Measurements from ENCODE around the gene TUBB8. TPM values are rescaled to one million over a fixed set of nuclear protein-coding genes. Genes with fewer than 3 reads are reported as not detected.

The TUBB8 gene
- total and polyA plus RNA-seq, 2 donors (not counting 3 experiments of a cell fraction or from before 2014, with no cell fraction given), result 0.18 TPM; not detected in 1

DNA sequence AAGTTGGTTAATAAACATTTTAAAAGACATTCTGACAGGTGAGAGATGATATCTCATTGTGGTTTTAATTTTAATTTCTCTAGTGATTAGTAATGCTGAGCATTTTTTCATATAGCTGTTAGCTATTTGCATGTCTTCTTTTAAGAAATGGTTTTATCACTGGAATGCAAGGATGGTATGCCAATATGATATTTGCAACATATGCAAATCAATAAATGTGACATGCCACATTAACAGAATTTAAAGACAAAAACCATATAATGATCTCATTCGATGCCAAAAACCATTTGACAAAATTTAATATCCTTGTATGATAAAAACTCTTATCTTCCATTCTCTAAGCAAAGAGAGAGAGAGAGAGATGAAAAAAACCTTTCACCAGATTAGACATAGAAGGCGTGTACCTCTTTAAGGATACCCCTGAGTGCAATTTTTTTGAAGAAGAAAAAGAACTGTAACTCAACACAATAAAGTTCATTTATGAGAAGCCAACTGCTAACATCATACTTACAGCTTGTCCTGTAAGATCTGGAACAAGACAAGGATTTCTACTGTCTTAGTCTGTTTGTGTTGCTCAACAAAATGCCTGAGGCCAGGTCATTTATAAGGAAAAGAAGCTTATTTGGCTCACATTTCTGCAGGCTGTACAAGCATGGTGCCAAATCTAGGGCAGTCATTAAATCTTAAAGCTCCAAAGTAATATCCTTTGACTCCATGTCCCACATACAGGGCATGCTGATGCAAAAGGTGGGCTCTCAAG, 46.4 kb upstream of the TUBB8 start:
- Histone ChIP-seq H3K36me3 (ENCODE audit: control insufficient read depth in 2 of 2, extremely low read depth in 1 of 2, insufficient read depth in 2 of 2, low read length in 2 of 2) (no peaks in the 10 kb centered on the region), H2AFZ (ENCODE audit: low read depth, low read length) (no peak overlapping the region), H3K27me3 (ENCODE audit: control insufficient read depth in 2 of 2, insufficient read depth in 2 of 2, low read length in 2 of 2) (peaks cover 0 to 8% of the 10 kb centered on the region in 2 experiments), H3K4me3 (replicated peaks in 1 of 3; ENCODE audit: insufficient read depth in 1 of 3, low read depth in 1 of 3, low read length in 3 of 3) (no peak overlapping the region), H4K20me1 (replicated peaks; ENCODE audit: control insufficient read depth, extremely low read depth, insufficient read depth, low read length) (no peaks in the 10 kb centered on the region), H3K4me2 (ENCODE audit: insufficient read depth, low read length) (no peak overlapping the region), H3K9me3 (replicated peaks; ENCODE audit: control insufficient read depth, insufficient read depth, low read length) (no peaks in the 10 kb centered on the region), H3K9ac (replicated peaks; ENCODE audit: extremely low read depth, insufficient read depth, low read length) (no peak overlapping the region), H3K27ac (ENCODE audit: insufficient read depth, low read depth, low read length) (no peak overlapping the region), H3K9me1 (replicated peaks; ENCODE audit: control insufficient read depth, extremely low read depth, insufficient read depth, low read length) (no peaks in the 10 kb centered on the region), H3K79me2 (ENCODE audit: control insufficient read depth, insufficient read depth, low read length) (no peaks in the 10 kb centered on the region), H3K4me1 (ENCODE audit: control insufficient read depth, extremely low read depth, insufficient read depth, low read length) (no peaks in the 10 kb centered on the region)
- POLR2A ChIA-PET, result no interaction called here
- CTCF ChIA-PET, result interaction anchor here (2.1 kb wide), 1 partner anchor 19 kb away, joined by 7 read pairs; no protein-coding TSS in a partner anchor
- intact Hi-C loops (cut with micrococcal nuclease) (no loop called here), dilution Hi-C loops (cut with MboI; ENCODE audit: extremely low pct_ligation_motif_present, low sequenced_read_pairs) (no loop called here)
- FAIRE-seq, result no peak
- no peak for TF ChIP-seq JUN (IDR thresholded peaks at IDR 0.05; ENCODE audit: borderline replicate concordance, insufficient read depth, insufficient read length, low read depth)
- TF ChIP-seq FOS (IDR thresholded peaks at IDR 0.05; ENCODE audit: borderline replicate concordance, insufficient read depth, low read length), result no peak
- TF ChIP-seq POLR2AphosphoS5 (IDR thresholded peaks at IDR 0.05; ENCODE audit: insufficient read depth, low read depth, low read length), result no peak
- BruUV-seq (replicated peaks), result no TSS peak
- no peak for DNase-seq (ENCODE audit: low read depth, low spot score)

GRCh38 chr10:94613-95012, 45.5 kb upstream of the TUBB8 start:
- TF ChIP-seq POLR2AphosphoS5 (IDR thresholded peaks at IDR 0.05; ENCODE audit: insufficient read depth, low read depth, low read length), result no peak
- no peak for TF ChIP-seq FOS (IDR thresholded peaks at IDR 0.05; ENCODE audit: borderline replicate concordance, insufficient read depth, low read length)
- DNase-seq (ENCODE audit: low read depth, low spot score) (no peak), FAIRE-seq (no peak)
- Histone ChIP-seq H3K27ac (ENCODE audit: insufficient read depth, low read depth, low read length) (no peak overlapping the region), H3K27me3 (ENCODE audit: control insufficient read depth in 2 of 2, insufficient read depth in 2 of 2, low read length in 2 of 2) (peaks cover 0 to 10% of the 10 kb centered on the region in 2 experiments), H2AFZ (ENCODE audit: low read depth, low read length) (no peak overlapping the region), H3K79me2 (ENCODE audit: control insufficient read depth, insufficient read depth, low read length) (no peaks in the 10 kb centered on the region), H3K9ac (replicated peaks; ENCODE audit: extremely low read depth, insufficient read depth, low read length) (no peak overlapping the region), H3K9me3 (replicated peaks; ENCODE audit: control insufficient read depth, insufficient read depth, low read length) (no peaks in the 10 kb centered on the region), H4K20me1 (replicated peaks; ENCODE audit: control insufficient read depth, extremely low read depth, insufficient read depth, low read length) (no peaks in the 10 kb centered on the region), H3K4me3 (replicated peaks in 1 of 3; ENCODE audit: insufficient read depth in 1 of 3, low read depth in 1 of 3, low read length in 3 of 3) (no peak overlapping the region), H3K4me2 (ENCODE audit: insufficient read depth, low read length) (no peak overlapping the region), H3K4me1 (ENCODE audit: control insufficient read depth, extremely low read depth, insufficient read depth, low read length) (no peaks in the 10 kb centered on the region), H3K9me1 (replicated peaks; ENCODE audit: control insufficient read depth, extremely low read depth, insufficient read depth, low read length) (no peaks in the 10 kb centered on the region), H3K36me3 (ENCODE audit: control insufficient read depth in 2 of 2, extremely low read depth in 1 of 2, insufficient read depth in 2 of 2, low read length in 2 of 2) (no peaks in the 10 kb centered on the region)
- BruUV-seq (replicated peaks), result no TSS peak
- intact Hi-C loops (cut with micrococcal nuclease) (no loop called here), dilution Hi-C loops (cut with MboI; ENCODE audit: extremely low pct_ligation_motif_present, low sequenced_read_pairs) (no loop called here)
- ChIA-PET POLR2A (no interaction called here), CTCF (interaction anchor here (2.1 kb wide), 1 partner anchor 18 kb away, joined by 7 read pairs; no protein-coding TSS in a partner anchor)
